HEK293 (cell line): ENCODE measurements around the gene ABHD5.

Experiments
- CTCF ChIA-PET: fragments of 350-600 bp; formaldehyde crosslinking; extraction: SDS; loops from one replicate; lab custom pipeline; 2021; ENCODE audit warnings: antibody characterized with exemption; lab: Yijun Ruan, JAX
- POLR2A ChIA-PET: fragments of 300-600 bp; formaldehyde crosslinking; extraction: SDS; loops from one replicate; lab custom pipeline; 2020; ENCODE audit warnings: antibody characterized with exemption, inconsistent platforms; lab: Yijun Ruan, JAX
- H3K27ac ChIP-seq: fragments of 200-500 bp; sonication (Bioruptor generic); 2 replicates; pipeline ENCODE4 v1.5.1; 2014; ENCODE audit warnings: low read depth, low read length, control low read depth, inconsistent platforms; ENCODE audit errors: extremely low read depth
- H3K36me3 ChIP-seq, 2 experiments: fragments of 200-500 bp in 1 of 2; sonication (Bioruptor generic) in 1 of 2; 1 replicate in 1 of 2; 2 replicates in 1 of 2; pipeline ENCODE4 v1.5.1; 2014 to 2017; ENCODE audit warnings: inconsistent platforms in 2 of 2, low read length in 2 of 2; ENCODE audit not compliant: control insufficient read depth in 2 of 2, insufficient read depth in 1 of 2
- H3K4me1 ChIP-seq: fragments of 200-500 bp; sonication (Bioruptor generic); 2 replicates; pipeline ENCODE4 v1.5.1; 2014; ENCODE audit warnings: mild to moderate bottlenecking, low read length, inconsistent platforms; ENCODE audit not compliant: control insufficient read depth, insufficient read depth
- H3K4me3 ChIP-seq: 2 replicates; pipeline ENCODE4 v1.5.1; 2011; ENCODE audit warnings: low read depth, mild to moderate bottlenecking, control low read depth, low read length, moderate library complexity
- H3K9me3 ChIP-seq: fragments of 200-500 bp; sonication (Bioruptor generic); 2 replicates; pipeline ENCODE4 v1.5.1; 2014; ENCODE audit warnings: low read depth, low read length, inconsistent platforms; ENCODE audit not compliant: control insufficient read depth, insufficient read depth
- BCL6B ChIP-seq: fragments of 450-650 bp; formaldehyde crosslinking; IDR thresholded peaks from 2 replicates; pipeline ENCODE4 v1.5.1; 2017; ENCODE audit warnings: missing biosample characterization, missing genetic modification characterization
- FEZF1 ChIP-seq: fragments of 450-650 bp; formaldehyde crosslinking; IDR thresholded peaks from 2 replicates; pipeline ENCODE4 v1.5.1; 2016; ENCODE audit warnings: missing biosample characterization, missing genetic modification characterization
- OSR2 ChIP-seq: fragments of 450-650 bp; formaldehyde crosslinking; IDR thresholded peaks from 2 replicates; pipeline ENCODE4 v1.5.1; 2016; ENCODE audit warnings: missing biosample characterization, missing genetic modification characterization
- PRDM6 ChIP-seq: fragments of 450-650 bp; formaldehyde crosslinking; IDR thresholded peaks from 2 replicates; pipeline ENCODE4 v1.5.1; 2017; ENCODE audit warnings: missing biosample characterization, missing genetic modification characterization
- SP2 ChIP-seq: fragments of 450-650 bp; formaldehyde crosslinking; IDR thresholded peaks from 2 replicates; pipeline ENCODE4 v1.5.1; 2016; ENCODE audit warnings: missing biosample characterization, missing genetic modification characterization
- ZBTB20 ChIP-seq: fragments of 450-650 bp; formaldehyde crosslinking; IDR thresholded peaks from 2 replicates; pipeline ENCODE4 v1.5.1; 2016; ENCODE audit warnings: missing biosample characterization, missing genetic modification characterization
- ZFHX2 ChIP-seq: fragments of 450-650 bp; formaldehyde crosslinking; conservative IDR thresholded peaks from 2 replicates; pipeline ENCODE4 v1.5.1; 2016; ENCODE audit warnings: missing biosample characterization, missing genetic modification characterization
- ZFP3 ChIP-seq: fragments of 450-650 bp; formaldehyde crosslinking; IDR thresholded peaks from 2 replicates; pipeline ENCODE4 v1.5.1; 2016; ENCODE audit warnings: low read depth, missing biosample characterization, missing genetic modification characterization
- ZFP41 ChIP-seq: fragments of 450-650 bp; formaldehyde crosslinking; IDR thresholded peaks from 2 replicates; pipeline ENCODE4 v1.5.1; 2016; ENCODE audit warnings: missing biosample characterization, missing genetic modification characterization, borderline replicate concordance
- ZNF16 ChIP-seq: fragments of 450-650 bp; formaldehyde crosslinking; IDR thresholded peaks from 2 replicates; pipeline ENCODE4 v1.5.1; 2016; ENCODE audit warnings: low read depth, missing biosample characterization, missing genetic modification characterization
- ZNF18 ChIP-seq: fragments of 450-650 bp; formaldehyde crosslinking; IDR thresholded peaks from 2 replicates; pipeline ENCODE4 v1.5.1; 2016; ENCODE audit warnings: missing biosample characterization, missing genetic modification characterization
- ZNF214 ChIP-seq: fragments of 450-650 bp; formaldehyde crosslinking; IDR thresholded peaks from 2 replicates; pipeline ENCODE4 v1.5.1; 2017; ENCODE audit warnings: missing biosample characterization, mild to moderate bottlenecking, missing genetic modification characterization, borderline replicate concordance
- ZNF274 ChIP-seq, 2 experiments: fragments of 200-500 bp in 1 of 2; fragments of 450-650 bp in 1 of 2; sonication (Bioruptor generic) in 1 of 2; formaldehyde crosslinking in 1 of 2; IDR thresholded peaks; 2 replicates each; pipeline versions ENCODE4 v1.5.1 to v1.6.1; 2014 to 2016; ENCODE audit warnings: borderline replicate concordance in 1 of 2, inconsistent platforms in 1 of 2, low read length in 1 of 2, missing biosample characterization in 1 of 2, missing genetic modification characterization in 1 of 2
- ZNF335 ChIP-seq: fragments of 450-650 bp; formaldehyde crosslinking; conservative IDR thresholded peaks from 2 replicates; pipeline ENCODE4 v1.5.1; 2016; ENCODE audit warnings: missing biosample characterization, missing genetic modification characterization
- ZNF366 ChIP-seq: fragments of 450-650 bp; formaldehyde crosslinking; conservative IDR thresholded peaks from 2 replicates; pipeline ENCODE4 v1.5.1; 2016; ENCODE audit warnings: missing biosample characterization, missing genetic modification characterization
- ZNF394 ChIP-seq: fragments of 450-650 bp; formaldehyde crosslinking; IDR thresholded peaks from 2 replicates; pipeline ENCODE4 v1.5.1; 2016; ENCODE audit warnings: missing biosample characterization, missing genetic modification characterization, mild to moderate bottlenecking, moderate library complexity, borderline replicate concordance
- ZNF398 ChIP-seq: fragments of 450-650 bp; formaldehyde crosslinking; IDR thresholded peaks from 2 replicates; pipeline ENCODE4 v1.5.1; 2017; ENCODE audit warnings: missing biosample characterization, missing genetic modification characterization
- ZNF426 ChIP-seq: fragments of 450-650 bp; formaldehyde crosslinking; IDR thresholded peaks from 2 replicates; pipeline ENCODE4 v1.5.1; 2017; ENCODE audit warnings: missing biosample characterization, missing genetic modification characterization, mild to moderate bottlenecking, inconsistent platforms, moderate library complexity
- ZNF514 ChIP-seq: fragments of 450-650 bp; formaldehyde crosslinking; IDR thresholded peaks from 2 replicates; pipeline ENCODE4 v1.5.1; 2016; ENCODE audit warnings: missing biosample characterization, missing genetic modification characterization
- ZNF530 ChIP-seq: fragments of 450-650 bp; formaldehyde crosslinking; IDR thresholded peaks from 2 replicates; pipeline ENCODE4 v1.5.1; 2016; ENCODE audit warnings: low read depth, missing biosample characterization, missing genetic modification characterization
- ZNF580 ChIP-seq: fragments of 450-650 bp; formaldehyde crosslinking; IDR thresholded peaks from 2 replicates; pipeline ENCODE4 v1.5.1; 2016; ENCODE audit warnings: missing biosample characterization, missing genetic modification characterization
- ZNF629 ChIP-seq: fragments of 450-650 bp; formaldehyde crosslinking; IDR thresholded peaks from 2 replicates; pipeline ENCODE4 v1.5.1; 2017; ENCODE audit warnings: missing biosample characterization, missing genetic modification characterization
- ZNF791 ChIP-seq: fragments of 450-650 bp; formaldehyde crosslinking; IDR thresholded peaks from 2 replicates; pipeline ENCODE4 v1.5.1; 2016; ENCODE audit warnings: missing biosample characterization, missing genetic modification characterization
- ZSCAN18 ChIP-seq: fragments of 450-650 bp; formaldehyde crosslinking; IDR thresholded peaks from 2 replicates; pipeline ENCODE4 v1.5.1; 2016; ENCODE audit warnings: missing biosample characterization, missing genetic modification characterization

ABHD5 gene

GRCh38 chr3:43692971-43693370 is 2.2 kb downstream of the ABHD5 start (continued):
- TF ChIP-seq ZNF16 (tag by site-specific recombination) = no peak
- no peak for TF ChIP-seq ZNF580
- TF ChIP-seq ZNF426 = no peak
- TF ChIP-seq OSR2 = no peak
- TF ChIP-seq FEZF1 (tag by site-specific recombination) = peak; percentile 89
- peak; percentile 83 for TF ChIP-seq PRDM6
- TF ChIP-seq ZFHX2 (tag by site-specific recombination) = no peak
- TF ChIP-seq ZNF394 (tag by site-specific recombination) = no peak
- TF ChIP-seq SP2 (tag by site-specific recombination) = no peak
- no peak for TF ChIP-seq ZNF398 (tag by site-specific recombination)

GRCh38 chr3:43693594-43693993 is 2.9 kb downstream of the ABHD5 start:
- Histone ChIP-seq H3K9me3 (no peaks in the 10 kb centered on the region), H3K4me3 (no peak overlapping the region), H3K4me1 (no peaks in the 10 kb centered on the region), H3K27ac (no peak overlapping the region), H3K36me3 (no peaks in the 10 kb centered on the region)
- POLR2A ChIA-PET = no interaction called here
- CTCF ChIA-PET = interaction anchor here (0.7 kb wide), 1 partner anchor 365 kb away, joined by 5 read pairs; no protein-coding TSS in a partner anchor
- TF ChIP-seq ZNF214 (tag by site-specific recombination) (no peak), ZFP41 (tag by site-specific recombination) (no peak), ZSCAN18 (tag by site-specific recombination) (no peak), ZNF18 (tag by site-specific recombination) (no peak), ZNF274 (IDR thresholded peaks at IDR 0.05; ENCODE audit: low read length) (no peak), ZNF274 (tag by site-specific recombination; IDR thresholded peaks at IDR 0.05; ENCODE audit: borderline replicate concordance) (no peak), ZFP3 (tag by site-specific recombination) (no peak), ZFHX2 (tag by site-specific recombination) (no peak), ZNF629 (tag by site-specific recombination) (0 out of 2 replicates have a peak, but pooled peaks have one; percentile 15), ZNF335 (tag by site-specific recombination) (peak; percentile 67), ZNF530 (tag by site-specific recombination) (no peak), ZBTB20 (tag by site-specific recombination) (no peak), ZNF366 (tag by site-specific recombination) (no peak), ZNF514 (no peak), ZNF791 (no peak), BCL6B (tag by site-specific recombination) (no peak)
